HepG2 (cell line): ENCODE measurements around the gene BRK1. TPM values are rescaled to one million over a fixed set of nuclear protein-coding genes. Genes with fewer than 3 reads are reported as not detected.

ENCODE experiments used
- ATAC-seq: fragments of 200-7000 bp; cut with Tn5 transposase; 3 replicates; pipeline ENCODE4 v1.9.1; 2020; ENCODE audit warnings: mild to moderate bottlenecking, moderate library complexity
- Bru-seq: library from RNA; stranded (reverse); fragments of 400-500 nt; gene quantifications from one replicate; lab custom pipeline; 2021; lab: Mats Ljungman, UMichigan
- BruChase-seq, 2 experiments: library from RNA; stranded (reverse); fragments of 400-500 nt; gene quantifications; one replicate each; lab custom pipeline; 2021; lab: Mats Ljungman, UMichigan
- BruUV-seq: library from RNA; stranded (reverse); fragments of 400-500 nt; replicated peaks from 2 replicates; lab custom pipeline; 2021; lab: Mats Ljungman, UMichigan
- CTCF ChIA-PET: fragments of 300-600 bp; formaldehyde crosslinking; extraction: SDS; loops from one replicate; lab custom pipeline; 2021; ENCODE audit warnings: low total read pairs, inconsistent platforms, low intra/inter-chr PET ratio; lab: Yijun Ruan, JAX
- POLR2A ChIA-PET: fragments of 350-600 bp; sonication (Branson Sonifier 250); formaldehyde crosslinking; loops from one replicate; lab custom pipeline; 2020; ENCODE audit warnings: antibody characterized with exemption, inconsistent platforms; lab: Yijun Ruan, JAX
- DNase-seq: peaks from one replicate; pipeline ENCODE4 v3.0.0-alpha.2; 2015; ENCODE audit warnings: low spot score
- FAIRE-seq: peaks from 3 replicates; lab custom pipeline; 2011; peaks lifted over from hg19 to GRCh38; lab: Jason Lieb, UNC
- H2AFZ ChIP-seq: one replicate; pipeline ENCODE4 v1.6.1; 2011; ENCODE audit warnings: low read length, inconsistent platforms
- H3K27ac ChIP-seq: fragments of 300-600 bp; 3 replicates; pipeline ENCODE4 v1.8.0; 2011; ENCODE audit warnings: mixed run types, mild to moderate bottlenecking, mixed read lengths, low read length, inconsistent platforms; ENCODE audit not compliant: insufficient read depth; ENCODE audit errors: extremely low read length
- H3K27me3 ChIP-seq, 2 experiments: fragments of 200-600 bp in 1 of 2; 2 replicates in 1 of 2; 3 replicates in 1 of 2; pipeline versions ENCODE4 v1.6.0 to v1.8.0; 2011; ENCODE audit warnings: low read length in 2 of 2, mild to moderate bottlenecking in 2 of 2, moderate library complexity in 2 of 2, inconsistent platforms in 1 of 2; ENCODE audit not compliant: insufficient read depth in 2 of 2, control insufficient read depth in 1 of 2
- H3K36me3 ChIP-seq, 2 experiments: fragments of 200-600 bp in 1 of 2; replicated peaks in 1 of 2; 2 replicates in 1 of 2; 3 replicates in 1 of 2; pipeline versions ENCODE4 v1.5.1 to v1.8.0; 2011; ENCODE audit warnings: low read length in 2 of 2, inconsistent platforms in 1 of 2; ENCODE audit not compliant: insufficient read depth in 2 of 2, control insufficient read depth in 1 of 2
- H3K4me1 ChIP-seq: 2 replicates; pipeline ENCODE4 v1.5.1; 2012; ENCODE audit warnings: low read length, inconsistent platforms; ENCODE audit not compliant: insufficient read depth
- H3K4me2 ChIP-seq: 2 replicates; pipeline ENCODE4 v1.6.0; 2011; ENCODE audit warnings: low read depth, low read length, inconsistent platforms
- H3K4me3 ChIP-seq, 3 experiments: fragments of 200-600 bp in 1 of 3; sonication (generic), shearing (Covaris generic) in 1 of 3; replicated peaks in 1 of 3; 2 replicates each; pipeline ENCODE4 v1.5.1; 2011 to 2016; ENCODE audit warnings: low read length in 3 of 3, inconsistent platforms in 2 of 3, low read depth in 2 of 3, mild to moderate bottlenecking in 2 of 3, control low read depth in 1 of 3, mixed read lengths in 1 of 3; ENCODE audit not compliant: insufficient read depth in 1 of 3
- H3K79me2 ChIP-seq: one replicate; pipeline ENCODE4 v1.6.1; 2011; ENCODE audit warnings: low read length, inconsistent platforms; ENCODE audit not compliant: insufficient read depth
- H3K9ac ChIP-seq: 2 replicates; pipeline ENCODE4 v1.6.0; 2011; ENCODE audit warnings: mild to moderate bottlenecking, low read depth, low read length, inconsistent platforms; ENCODE audit not compliant: insufficient read depth
- H3K9me3 ChIP-seq: 2 replicates; pipeline ENCODE4 v1.5.1; 2012; ENCODE audit warnings: mild to moderate bottlenecking, low read length
- H4K20me1 ChIP-seq: 2 replicates; pipeline ENCODE4 v1.6.0; 2011; ENCODE audit warnings: inconsistent platforms, mild to moderate bottlenecking, low read length, moderate library complexity; ENCODE audit not compliant: insufficient read depth
- ASH2L ChIP-seq: fragments of 300-600, 200-600 bp; sonication (generic); IDR thresholded peaks from 2 replicates; pipeline ENCODE4 v1.7.0; 2017; ENCODE audit warnings: low read depth, mild to moderate bottlenecking, moderate library complexity, mixed read lengths, low read length; ENCODE audit not compliant: insufficient read length
- BCL6 ChIP-seq: IDR thresholded peaks from 2 replicates; pipeline ENCODE4 v1.6.1; 2016; ENCODE audit warnings: missing genetic modification reagents, missing compliant biosample characterization
- ELF4 ChIP-seq: sonication (generic); formaldehyde crosslinking; IDR thresholded peaks from 2 replicates; pipeline ENCODE4 v1.5.0; 2020; ENCODE audit warnings: missing genetic modification reagents, mild to moderate bottlenecking, moderate library complexity, borderline replicate concordance
- IKZF5 ChIP-seq: IDR thresholded peaks from 2 replicates; pipeline ENCODE4 v1.6.1; 2018; ENCODE audit warnings: missing genetic modification reagents, mild to moderate bottlenecking, missing compliant biosample characterization
- MTA1 ChIP-seq: sonication (generic); formaldehyde crosslinking; IDR thresholded peaks from 2 replicates; pipeline ENCODE4 v1.4.0; 2020; ENCODE audit warnings: missing genetic modification reagents, mild to moderate bottlenecking, borderline replicate concordance
- TBX3 ChIP-seq: fragments of 450-650 bp; IDR thresholded peaks from 2 replicates; pipeline ENCODE4 v1.6.1; 2017; ENCODE audit warnings: antibody characterized with exemption, mild to moderate bottlenecking, inconsistent platforms, borderline replicate concordance
- ZNF549 ChIP-seq: sonication (generic); formaldehyde crosslinking; IDR thresholded peaks from 2 replicates; pipeline ENCODE4 v1.5.0; 2020; ENCODE audit warnings: missing genetic modification reagents
- WGBS: methylation state at CpG from one replicate; pipeline ENCODE4 v1.1.6; 2017; ENCODE audit warnings: low lambda C conversion rate; 5-methylcytosine and 5-hydroxymethylcytosine counted together
- in situ Hi-C: cut with HindIII; loops from 2 replicates; pipeline ENCODE4 v1.10.0; 2017; ENCODE audit warnings: low pct_unique_long_range_greater_than_20kb; ENCODE audit not compliant: extremely low pct_ligation_motif_present
- intact Hi-C: fragments of 100-400 bp; cut with micrococcal nuclease; formaldehyde crosslinking; loops from one replicate; pipeline ENCODE4 v1.10.0; 2022; ENCODE audit not compliant: unreplicated experiment
- long read RNA-seq, 2 experiments: library from RNA in 1 of 2; library from polyadenylated mRNA in 1 of 2; stranded (forward) in 1 of 2; unstranded in 1 of 2; transcript quantifications; one replicate each; pipeline ENCODE4 v2.0.0, GENCODE V29; 2019 to 2022
- polyA minus RNA-seq, 3 experiments: library from RNA; depleted of rRNA, polyadenylated mRNA; stranded (reverse); fragments of >200 nt; gene quantifications; 2 replicates each; pipeline ENCODE4 v1.2.3, GENCODE V29; 2011; ENCODE audit warnings: low replicate concordance in 1 of 3
- polyA plus RNA-seq, 8 experiments: library from polyadenylated mRNA; depleted of rRNA in 3 of 8; stranded (reverse) in 7 of 8; unstranded in 1 of 8; fragments of >200 nt; fragmentation: Illumina TruSeq in 4 of 8; extraction: Trizol in 4 of 8; gene quantifications; 2 replicates each; pipeline versions ENCODE4 v1.2.1 to v1.2.3, GENCODE V29; 2011 to 2016; ENCODE audit warnings: low read depth in 4 of 8, missing spikeins in 1 of 8, mixed read lengths in 1 of 8; ENCODE audit not compliant: insufficient read depth in 1 of 8
- total RNA-seq, 5 experiments: library from RNA; depleted of rRNA; stranded (reverse); fragments of >200 nt; fragmentation: Illumina TruSeq; extraction: Trizol; gene quantifications; 2 replicates each; pipeline ENCODE4 v1.2.3, GENCODE V29; 2016; ENCODE audit warnings: low read depth in 1 of 5
- TF ChIP-seq, protein P1 (sequence below): sonication (generic); formaldehyde crosslinking; IDR thresholded peaks from 2 replicates; pipeline ENCODE4 v1.4.0; 2020; ENCODE audit warnings: missing genetic modification reagents, borderline replicate concordance

The BRK1 gene
- total RNA-seq (2016; rRNA removed; fragmentation: Illumina TruSeq; extraction: Trizol), result 118 and 146 TPM in 2 replicates
- total RNA-seq (2016; cell fraction: cytosol; rRNA removed; fragmentation: Illumina TruSeq; extraction: Trizol; ENCODE audit: low read depth), result 146 and 148 TPM in 2 replicates
- total RNA-seq (2016; cell fraction: insoluble cytoplasmic fraction; rRNA removed; fragmentation: Illumina TruSeq; extraction: Trizol), result 118 and 151 TPM in 2 replicates
- total RNA-seq (2016; cell fraction: membrane; rRNA removed; fragmentation: Illumina TruSeq; extraction: Trizol), result 186 and 189 TPM in 2 replicates
- 41.5 and 47.1 TPM in 2 replicates for total RNA-seq (2016; cell fraction: nucleus; rRNA removed; fragmentation: Illumina TruSeq; extraction: Trizol)
- polyA plus RNA-seq (2011; rRNA removed), result 137 and 155 TPM in 2 replicates
- 149 and 188 TPM in 2 replicates for polyA plus RNA-seq (2011; cell fraction: cytosol; rRNA removed)
- polyA plus RNA-seq (2011; cell fraction: nucleus; rRNA removed), result 30.9 and 35.8 TPM in 2 replicates
- polyA plus RNA-seq (2012), result 174 and 211 TPM in 2 replicates
- 215 and 222 TPM in 2 replicates for polyA plus RNA-seq (2016; cell fraction: cytosol; fragmentation: Illumina TruSeq; extraction: Trizol; ENCODE audit: low read depth)
- 201 and 202 TPM in 2 replicates for polyA plus RNA-seq (2016; cell fraction: insoluble cytoplasmic fraction; fragmentation: Illumina TruSeq; extraction: Trizol; ENCODE audit: low read depth)
- polyA plus RNA-seq (2016; cell fraction: membrane; fragmentation: Illumina TruSeq; extraction: Trizol; ENCODE audit: low read depth), result 234 TPM in 2 replicates
- polyA plus RNA-seq (2016; cell fraction: nucleus; fragmentation: Illumina TruSeq; extraction: Trizol; ENCODE audit: insufficient read depth, low read depth), result 91.3 and 95.5 TPM in 2 replicates
- 60.0 and 70.0 TPM in 2 replicates for polyA minus RNA-seq (2011; rRNA and poly(A)+ RNA removed; ENCODE audit: low replicate concordance)
- 36.4 and 40.6 TPM in 2 replicates for polyA minus RNA-seq (2011; cell fraction: cytosol; rRNA and poly(A)+ RNA removed)
- polyA minus RNA-seq (2011; cell fraction: nucleus; rRNA and poly(A)+ RNA removed), result 21.4 and 27.1 TPM in 2 replicates
- Bru-seq, nascent RNA, result percentile 79 among the genes with signal in this experiment
- percentile 88 among the genes with signal in this experiment for BruChase-seq, experiment 1, labeled RNA remaining after a 6-hour chase
- BruChase-seq, experiment 2, labeled RNA remaining after a 2-hour chase, result percentile 83 among the genes with signal in this experiment
- long read RNA-seq, experiment 1, transcript BRK1-201 (3 exons, 1,233 nt), result major isoform, 244 of 260 reads
- long read RNA-seq, experiment 1, partial matches to known transcripts, result 3 of 260 reads
- long read RNA-seq, experiment 1, other reads (novel, unspliced or antisense), result 13 of 260 reads
- long read RNA-seq, experiment 2, transcript BRK1-201 (3 exons, 1,233 nt), result major isoform, 228 of 292 reads
- long read RNA-seq, experiment 2, partial matches to known transcripts, result 2 of 292 reads
- long read RNA-seq, experiment 2, other reads (novel, unspliced or antisense), result 62 of 292 reads

GRCh38 chr3:10115326-10116137 is at the start of gene BRK1:
Gene BRK1, plus strand, starts transcription at chr3:10115675. Its CDS starts 27 bp downstream, at chr3:10115702.
- no peaks in the 10 kb centered on the region for H3K9me3 ChIP-seq
- ATAC-seq (peak; percentile 97), FAIRE-seq (peak; percentile 89), DNase-seq (peak; percentile 94)
- intact Hi-C loops, result loop anchor here (1.0 kb wide), 1 partner anchor 109 kb away; no protein-coding TSS in a partner anchor
- peak within 1 kb of the TSS; percentile 52 for H2AFZ ChIP-seq
- H3K4me3 ChIP-seq, result peak within 1 kb of the TSS; percentile 76 to 96 (median 92)
- H4K20me1 ChIP-seq, result peaks cover 5% of the 10 kb centered on the region; the same call in 1 of the 2 replicates
- no TSS peak for BruUV-seq
- H3K36me3 ChIP-seq, result peaks cover 0 to 6% of the 10 kb centered on the region in 2 experiments; a peak in 2 of 5 replicates
- H3K27me3 ChIP-seq, result no peaks in the 10 kb centered on the region; a peak in 1 of 5 replicates
- peaks cover 44% of the 10 kb centered on the region for H3K79me2 ChIP-seq
- H3K27ac ChIP-seq, result peak within 1 kb of the TSS; percentile 65
- in situ Hi-C loops, result no loop called here
- peak within 1 kb of the TSS; percentile 93 for H3K4me2 ChIP-seq
- ChIA-PET CTCF (no interaction called here), POLR2A (interaction anchor here (0.6 to 1.3 kb wide), 11 partner anchors 11 to 752 kb away, joined by 3 to 9 read pairs (median 4); partner anchors contain the start of genes TATDN2, THUMPD3 and VHL)
- peaks cover 33% of the 10 kb centered on the region for H3K4me1 ChIP-seq
- H3K9ac ChIP-seq, result peak within 1 kb of the TSS; percentile 81
- WGBS, result 1% methylated on average over 24 of the region's 54 CpGs
- TF ChIP-seq BCL6 (CRISPR knock-in tag) (peak; percentile 47), ELF4 (no peak), TBX3 (no peak), ZNF549 (CRISPR knock-in tag) (no peak), MTA1 (CRISPR knock-in tag) (no peak), IKZF5 (CRISPR knock-in tag) (peak; percentile 37; the same call in 1 of the 2 replicates), ASH2L (peak; percentile 70)
- TF ChIP-seq, protein P1, sequence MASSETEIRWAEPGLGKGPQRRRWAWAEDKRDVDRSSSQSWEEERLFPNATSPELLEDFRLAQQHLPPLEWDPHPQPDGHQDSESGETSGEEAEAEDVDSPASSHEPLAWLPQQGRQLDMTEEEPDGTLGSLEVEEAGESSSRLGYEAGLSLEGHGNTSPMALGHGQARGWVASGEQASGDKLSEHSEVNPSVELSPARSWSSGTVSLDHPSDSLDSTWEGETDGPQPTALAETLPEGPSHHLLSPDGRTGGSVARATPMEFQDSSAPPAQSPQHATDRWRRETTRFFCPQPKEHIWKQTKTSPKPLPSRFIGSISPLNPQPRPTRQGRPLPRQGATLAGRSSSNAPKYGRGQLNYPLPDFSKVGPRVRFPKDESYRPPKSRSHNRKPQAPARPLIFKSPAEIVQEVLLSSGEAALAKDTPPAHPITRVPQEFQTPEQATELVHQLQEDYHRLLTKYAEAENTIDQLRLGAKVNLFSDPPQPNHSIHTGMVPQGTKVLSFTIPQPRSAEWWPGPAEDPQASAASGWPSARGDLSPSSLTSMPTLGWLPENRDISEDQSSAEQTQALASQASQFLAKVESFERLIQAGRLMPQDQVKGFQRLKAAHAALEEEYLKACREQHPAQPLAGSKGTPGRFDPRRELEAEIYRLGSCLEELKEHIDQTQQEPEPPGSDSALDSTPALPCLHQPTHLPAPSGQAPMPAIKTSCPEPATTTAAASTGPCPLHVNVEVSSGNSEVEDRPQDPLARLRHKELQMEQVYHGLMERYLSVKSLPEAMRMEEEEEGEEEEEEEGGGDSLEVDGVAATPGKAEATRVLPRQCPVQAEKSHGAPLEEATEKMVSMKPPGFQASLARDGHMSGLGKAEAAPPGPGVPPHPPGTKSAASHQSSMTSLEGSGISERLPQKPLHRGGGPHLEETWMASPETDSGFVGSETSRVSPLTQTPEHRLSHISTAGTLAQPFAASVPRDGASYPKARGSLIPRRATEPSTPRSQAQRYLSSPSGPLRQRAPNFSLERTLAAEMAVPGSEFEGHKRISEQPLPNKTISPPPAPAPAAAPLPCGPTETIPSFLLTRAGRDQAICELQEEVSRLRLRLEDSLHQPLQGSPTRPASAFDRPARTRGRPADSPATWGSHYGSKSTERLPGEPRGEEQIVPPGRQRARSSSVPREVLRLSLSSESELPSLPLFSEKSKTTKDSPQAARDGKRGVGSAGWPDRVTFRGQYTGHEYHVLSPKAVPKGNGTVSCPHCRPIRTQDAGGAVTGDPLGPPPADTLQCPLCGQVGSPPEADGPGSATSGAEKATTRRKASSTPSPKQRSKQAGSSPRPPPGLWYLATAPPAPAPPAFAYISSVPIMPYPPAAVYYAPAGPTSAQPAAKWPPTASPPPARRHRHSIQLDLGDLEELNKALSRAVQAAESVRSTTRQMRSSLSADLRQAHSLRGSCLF (CRISPR knock-in tag), result peak; percentile 74; the same call in 1 of the 2 replicates
